ENCODE measurements around the gene IL5.

Gene IL5

GRCh38 chr5:132498152-132498551 is 45.2 kb downstream of the IL5 start:
- no peak for DNase-seq

GRCh38 chr5:132497488-132497997 is 45.8 kb downstream of the IL5 start:
- no peak for DNase-seq

- peak in 3 of 6 experiments; percentile 41 to 68 (median 47) for DNase-seq
Measured at GRCh38 chr5:132496631-132497487, 46.5 kb downstream of the IL5 start.

GRCh38 chr5:132496191-132496630 is 47.1 kb downstream of the IL5 start:
- DNase-seq: peak; percentile 75 to 86 (median 80)

- DNase-seq: peak; percentile 43 to 70 (median 58)
Measured at GRCh38 chr5:132495667-132496190, 47.6 kb downstream of the IL5 start.

- no peak for DNase-seq
Measured at GRCh38 chr5:132493821-132494220, 49.5 kb downstream of the IL5 start.

- DNase-seq: no peak
Measured at GRCh38 chr5:132493241-132493640, 50.1 kb downstream of the IL5 start.

GRCh38 chr5:132492386-132493125 is 50.8 kb downstream of the IL5 start:
- DNase-seq: no peak

Measured in stimulated activated naive CD4-positive, alpha-beta T cell (primary cell).